Upper lobe of left lung (tissue), 4 donors: Measurements from ENCODE around the gene UPK3BL2.
"Not testable (repeated sequence)": the region's sequence is repeated elsewhere in the genome, so short reads cannot be mapped to it uniquely, and the experiment has no call there.

ENCODE experiments used
- POLR2A ChIP-seq, 4 donors: fragments of 450-650 bp; IDR thresholded peaks; one replicate each; pipeline ENCODE4 v1.5.1; 2016 to 2017; ENCODE audit warnings: antibody characterized with exemption in 4 of 4, mild to moderate bottlenecking in 2 of 4
- POLR2AphosphoS5 ChIP-seq, 2 donors: sonication (generic); formaldehyde crosslinking; IDR thresholded peaks; one replicate each; pipeline ENCODE4 v1.5.1; 2017; ENCODE audit warnings: antibody characterized with exemption in 2 of 2
- TF ChIP-seq, protein P1 (sequence below), 6 experiments: fragments of 450-650 bp in 4 of 6; fragments of 200-600 bp in 2 of 6; sonication (generic) in 2 of 6; IDR thresholded peaks; one replicate each; pipeline ENCODE4 v1.5.1; 2016 to 2019; ENCODE audit warnings: antibody characterized with exemption in 6 of 6

GRCh38 chr7:102514881-102515721 is 28.4 kb downstream of the UPK3BL2 start:
- not testable (repeated sequence) for TF ChIP-seq POLR2A, POLR2AphosphoS5 (IDR thresholded peaks at IDR 0.05)
- TF ChIP-seq, protein P1, sequence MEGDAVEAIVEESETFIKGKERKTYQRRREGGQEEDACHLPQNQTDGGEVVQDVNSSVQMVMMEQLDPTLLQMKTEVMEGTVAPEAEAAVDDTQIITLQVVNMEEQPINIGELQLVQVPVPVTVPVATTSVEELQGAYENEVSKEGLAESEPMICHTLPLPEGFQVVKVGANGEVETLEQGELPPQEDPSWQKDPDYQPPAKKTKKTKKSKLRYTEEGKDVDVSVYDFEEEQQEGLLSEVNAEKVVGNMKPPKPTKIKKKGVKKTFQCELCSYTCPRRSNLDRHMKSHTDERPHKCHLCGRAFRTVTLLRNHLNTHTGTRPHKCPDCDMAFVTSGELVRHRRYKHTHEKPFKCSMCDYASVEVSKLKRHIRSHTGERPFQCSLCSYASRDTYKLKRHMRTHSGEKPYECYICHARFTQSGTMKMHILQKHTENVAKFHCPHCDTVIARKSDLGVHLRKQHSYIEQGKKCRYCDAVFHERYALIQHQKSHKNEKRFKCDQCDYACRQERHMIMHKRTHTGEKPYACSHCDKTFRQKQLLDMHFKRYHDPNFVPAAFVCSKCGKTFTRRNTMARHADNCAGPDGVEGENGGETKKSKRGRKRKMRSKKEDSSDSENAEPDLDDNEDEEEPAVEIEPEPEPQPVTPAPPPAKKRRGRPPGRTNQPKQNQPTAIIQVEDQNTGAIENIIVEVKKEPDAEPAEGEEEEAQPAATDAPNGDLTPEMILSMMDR (IDR thresholded peaks at IDR 0.05) = not testable (repeated sequence)
